DMS153 (cell line): ENCODE results near the gene CFDP1.
"Not testable (repeated sequence)": the region's sequence is repeated elsewhere in the genome, so short reads cannot be mapped to it uniquely, and the experiment has no call there.

Experiments
- DNase-seq: peaks from one replicate; lab custom pipeline; 2025; lab: John Stamatoyannopoulos, UW

The CFDP1 gene

DNA sequence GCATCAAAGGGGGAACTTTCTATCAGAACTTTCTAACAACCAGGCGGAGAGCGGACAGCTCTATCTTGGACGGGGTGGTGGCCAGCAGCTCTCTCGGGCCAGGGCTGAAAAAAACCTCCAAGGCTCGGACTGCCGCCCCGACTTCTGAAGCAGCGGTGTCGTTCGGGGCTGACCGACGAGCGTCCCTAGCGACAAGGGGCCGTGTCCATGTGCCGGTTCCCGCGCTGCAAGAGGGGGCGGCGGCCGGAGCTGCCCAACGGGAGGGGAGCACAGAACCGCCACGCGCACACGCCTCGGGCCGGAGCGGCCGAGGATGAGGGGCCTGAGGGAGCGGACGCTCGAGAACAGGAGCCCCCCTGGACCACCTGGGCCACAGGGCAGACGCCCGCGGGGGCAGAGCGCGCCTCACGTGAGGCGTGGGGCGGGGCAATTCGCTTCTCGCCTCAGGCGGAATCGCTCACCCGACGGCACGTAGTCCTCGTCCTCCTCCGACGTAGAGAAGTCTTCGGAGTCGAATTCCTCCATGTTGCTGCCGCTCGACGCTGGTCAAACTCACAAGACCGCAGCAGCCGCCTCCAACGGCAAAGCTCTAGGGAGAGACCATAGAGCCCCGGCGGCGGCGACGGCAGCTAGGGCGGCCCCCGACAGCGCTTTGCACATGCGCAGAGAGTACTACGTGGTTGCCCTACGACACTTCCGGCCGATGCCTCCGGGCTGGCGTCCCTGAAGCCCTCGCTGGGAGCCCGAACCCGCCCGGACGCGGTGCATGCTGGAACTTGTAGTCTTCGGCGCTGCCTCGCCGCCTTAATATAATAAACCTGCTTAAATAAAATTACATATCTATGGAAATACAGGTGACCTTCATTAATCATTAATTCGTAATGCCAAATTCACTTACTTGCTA, at the start of gene CFDP1:
Gene CFDP1 (minus strand): TSS at position 676 of the 904 bp plus-strand sequence. CDS start 151 bp downstream, at position 525.
- peak; percentile 87 for DNase-seq

DNA sequence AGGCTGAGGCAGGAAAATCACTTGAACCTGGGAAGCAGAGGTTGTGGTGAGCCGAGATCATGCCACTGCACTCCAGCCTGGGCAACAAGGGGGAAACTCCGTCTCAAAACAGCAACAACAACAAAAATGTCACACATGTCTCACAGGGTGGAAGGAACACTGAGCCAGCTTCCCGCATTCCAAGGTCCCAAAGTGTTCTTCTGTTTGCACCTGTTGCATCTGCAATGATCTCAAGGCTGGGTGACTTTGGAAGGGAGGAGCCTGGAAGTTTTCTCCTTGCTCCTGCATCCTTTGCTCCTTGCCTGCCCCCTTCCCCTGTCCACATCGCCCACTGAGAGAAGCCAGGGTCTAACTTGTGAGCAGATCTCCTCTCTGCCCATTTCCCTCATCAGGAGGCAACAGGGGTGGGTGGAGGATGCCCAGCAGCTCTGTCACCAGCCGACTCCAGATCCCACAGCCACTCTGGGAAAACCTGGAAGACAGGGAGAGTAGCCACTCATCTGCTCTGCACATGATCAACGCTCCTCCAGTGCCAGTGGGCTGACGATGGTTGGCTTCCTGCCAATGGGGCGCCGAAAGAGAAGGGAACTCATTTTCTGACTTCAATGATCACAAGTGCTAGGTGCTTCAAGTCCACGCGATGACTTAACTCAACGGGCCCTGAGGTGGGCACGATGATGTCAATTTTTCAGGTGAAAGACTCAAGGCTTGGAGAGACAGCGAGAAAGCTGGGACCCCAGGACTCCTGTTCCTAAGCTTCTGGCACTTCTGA, 49.3 kb upstream of the CFDP1 start:
- DNase-seq, result no peak

DNA sequence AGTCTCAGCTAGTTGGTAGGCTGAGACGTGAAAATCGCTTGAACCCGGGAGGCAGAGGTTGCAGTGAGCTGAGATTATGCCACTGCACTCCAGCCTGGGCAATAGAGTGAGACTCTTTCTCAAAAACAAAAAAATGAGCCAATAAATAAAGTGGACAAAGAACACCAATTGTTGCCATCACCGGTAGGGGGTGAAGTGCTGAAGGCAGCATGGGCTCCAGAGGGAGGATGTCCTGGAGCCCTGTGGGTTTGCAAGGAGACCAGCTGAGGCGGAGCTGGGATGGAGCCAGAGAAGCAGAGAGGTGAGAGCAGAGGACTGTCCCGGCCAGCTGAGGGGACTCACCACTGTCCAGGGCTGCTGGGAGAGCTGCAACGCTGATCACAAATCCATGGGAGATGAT, 48.2 kb upstream of the CFDP1 start:
- no peak for DNase-seq

DNA sequence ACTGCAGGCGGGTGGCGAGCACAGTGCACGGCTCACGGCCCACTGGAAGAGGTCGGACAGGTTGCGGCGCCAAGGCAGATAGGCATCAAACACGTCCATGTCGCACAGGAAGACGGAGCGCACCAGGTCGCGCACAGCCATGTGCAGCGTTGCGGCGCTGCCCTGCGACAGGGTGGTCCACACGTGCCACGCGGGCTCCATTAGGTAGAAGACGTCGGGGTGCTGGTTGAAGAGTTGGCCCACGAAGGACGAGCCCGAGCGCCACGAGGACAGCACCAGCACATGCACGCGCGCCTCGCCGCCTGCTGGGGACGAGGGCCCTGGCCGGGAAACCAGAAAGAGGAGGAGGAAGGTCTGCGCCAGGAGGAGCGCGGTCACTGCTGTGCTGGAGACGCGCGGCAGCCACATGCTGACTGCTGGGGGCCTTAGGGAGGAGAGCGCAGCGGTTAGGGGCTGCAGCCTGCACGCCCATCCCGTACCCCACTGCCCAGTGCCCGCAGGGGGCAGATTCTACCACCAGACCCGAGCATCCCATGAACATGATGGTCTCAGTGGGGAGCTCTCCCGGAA, 46.2 kb upstream of the CFDP1 start:
- DNase-seq, result no peak

DNA sequence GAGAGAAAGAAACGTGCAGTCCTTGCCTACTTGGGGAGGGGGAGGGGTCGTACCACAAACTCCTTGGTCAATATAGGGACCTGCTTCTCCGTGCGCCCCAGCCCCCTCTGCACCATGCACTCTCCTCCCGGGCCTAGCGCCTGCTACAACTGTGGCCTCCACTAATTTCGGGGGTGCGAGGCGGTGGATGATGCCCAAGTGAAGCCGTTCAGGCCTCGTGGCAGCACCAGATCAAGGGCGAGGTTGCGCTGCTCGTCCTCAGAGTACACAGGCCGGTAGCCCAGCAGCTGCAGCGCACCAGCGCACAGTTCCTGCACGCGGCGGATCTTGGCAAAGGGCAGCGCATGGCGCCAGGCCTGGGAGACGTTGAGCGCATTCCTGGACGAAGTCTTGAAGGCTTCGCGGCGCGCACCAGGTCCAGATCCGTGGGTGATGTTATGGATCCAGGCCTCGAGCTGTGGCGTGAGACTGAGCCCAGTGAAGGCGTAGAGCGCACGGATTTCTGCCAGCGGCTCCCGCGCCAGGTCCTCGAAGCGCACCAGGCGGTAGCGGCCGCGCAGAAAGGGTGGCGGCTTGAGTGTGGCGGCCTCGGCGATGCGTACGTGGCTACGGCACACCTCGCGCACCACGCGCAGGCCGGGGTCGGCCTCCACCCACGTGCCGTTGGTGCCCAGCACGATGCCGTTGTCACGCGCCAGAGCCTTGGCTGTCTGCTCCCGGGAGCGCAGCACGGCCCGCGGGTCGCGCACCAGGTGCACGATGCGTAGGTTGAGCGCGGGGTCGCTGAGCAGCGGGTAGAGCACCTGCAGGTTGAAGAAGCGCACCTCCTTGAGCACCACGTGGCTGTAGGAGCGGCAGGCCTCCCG, 45.4 kb upstream of the CFDP1 start:
- no peak for DNase-seq

DNA sequence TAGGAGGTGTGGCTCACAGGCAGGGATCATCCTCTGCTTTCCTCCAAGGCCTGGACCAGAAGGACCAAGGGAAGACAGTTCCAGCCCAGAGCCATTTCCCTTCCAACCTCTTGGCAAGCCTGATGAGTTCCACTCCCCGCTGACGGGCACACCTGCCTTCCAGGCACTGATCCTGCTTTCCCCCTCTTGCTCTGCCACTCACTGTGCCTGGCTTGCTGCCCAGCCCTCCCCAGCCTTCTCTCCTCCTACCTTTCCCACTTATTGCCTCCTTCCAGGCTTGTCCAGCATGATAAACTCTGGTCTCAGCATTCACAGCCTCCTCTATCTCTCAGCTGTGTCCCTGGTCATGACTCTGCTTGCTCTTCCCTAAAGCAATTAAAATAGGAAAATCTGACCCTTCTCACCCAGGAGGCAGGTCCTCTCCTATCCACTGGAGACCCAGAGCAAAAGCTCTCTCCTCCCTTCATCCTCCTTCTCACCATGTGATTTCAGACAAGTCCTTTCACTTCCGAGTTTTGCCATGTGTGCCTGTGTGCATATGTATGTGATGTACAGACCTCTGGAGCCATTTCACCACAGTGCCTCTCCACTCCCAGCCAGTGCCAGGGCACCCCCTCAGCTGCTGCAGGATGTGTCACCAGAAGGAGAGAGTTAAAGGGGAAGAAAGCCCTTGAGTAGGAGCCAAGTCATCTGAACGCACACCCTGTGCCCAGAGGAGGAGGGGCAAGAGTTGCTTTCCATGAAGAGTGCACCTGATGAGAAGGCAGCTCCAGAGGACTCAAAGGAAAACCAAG, 44.6 kb upstream of the CFDP1 start:
- no peak for DNase-seq

DNA sequence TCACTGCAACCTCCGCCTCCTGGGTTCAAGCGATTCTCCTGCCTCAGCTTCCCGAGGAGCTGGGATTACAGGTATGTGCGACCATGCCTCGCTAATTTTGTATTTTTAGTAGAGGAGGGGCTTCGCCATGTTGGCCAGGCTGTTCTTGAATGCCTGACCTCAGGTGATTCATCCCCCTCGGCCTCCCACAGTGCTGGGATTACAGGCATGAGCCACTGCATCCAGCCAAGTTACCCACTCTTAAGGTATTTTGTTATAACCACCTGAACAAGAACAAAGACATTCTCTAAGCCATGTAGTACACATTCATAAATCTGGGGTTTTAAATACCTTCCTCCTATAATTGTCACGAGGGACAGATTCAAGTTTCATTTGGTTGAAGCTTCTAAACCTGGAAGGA, 43.5 kb upstream of the CFDP1 start:
- DNase-seq, result no peak

DNA sequence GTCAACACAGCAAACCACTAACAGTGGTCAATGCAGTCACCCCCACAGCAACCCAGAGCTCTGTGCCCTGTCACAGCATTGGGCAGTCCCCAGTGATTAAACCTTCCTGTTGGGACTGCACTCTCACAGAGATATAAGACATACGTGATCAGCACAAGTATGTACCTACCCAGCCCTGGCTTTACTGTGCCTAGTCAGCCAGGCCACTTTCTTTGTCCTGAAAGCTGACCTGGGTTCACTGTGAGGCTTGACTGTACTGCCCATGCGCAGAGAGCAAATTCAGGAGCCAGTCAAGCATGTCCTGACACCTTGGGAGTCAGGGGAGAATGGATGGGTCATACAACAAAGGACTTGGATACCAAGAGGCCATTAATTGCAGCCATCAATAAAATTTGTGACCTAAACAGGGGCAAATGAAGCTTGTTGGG, 42.1 kb upstream of the CFDP1 start:
- no peak for DNase-seq

DNA sequence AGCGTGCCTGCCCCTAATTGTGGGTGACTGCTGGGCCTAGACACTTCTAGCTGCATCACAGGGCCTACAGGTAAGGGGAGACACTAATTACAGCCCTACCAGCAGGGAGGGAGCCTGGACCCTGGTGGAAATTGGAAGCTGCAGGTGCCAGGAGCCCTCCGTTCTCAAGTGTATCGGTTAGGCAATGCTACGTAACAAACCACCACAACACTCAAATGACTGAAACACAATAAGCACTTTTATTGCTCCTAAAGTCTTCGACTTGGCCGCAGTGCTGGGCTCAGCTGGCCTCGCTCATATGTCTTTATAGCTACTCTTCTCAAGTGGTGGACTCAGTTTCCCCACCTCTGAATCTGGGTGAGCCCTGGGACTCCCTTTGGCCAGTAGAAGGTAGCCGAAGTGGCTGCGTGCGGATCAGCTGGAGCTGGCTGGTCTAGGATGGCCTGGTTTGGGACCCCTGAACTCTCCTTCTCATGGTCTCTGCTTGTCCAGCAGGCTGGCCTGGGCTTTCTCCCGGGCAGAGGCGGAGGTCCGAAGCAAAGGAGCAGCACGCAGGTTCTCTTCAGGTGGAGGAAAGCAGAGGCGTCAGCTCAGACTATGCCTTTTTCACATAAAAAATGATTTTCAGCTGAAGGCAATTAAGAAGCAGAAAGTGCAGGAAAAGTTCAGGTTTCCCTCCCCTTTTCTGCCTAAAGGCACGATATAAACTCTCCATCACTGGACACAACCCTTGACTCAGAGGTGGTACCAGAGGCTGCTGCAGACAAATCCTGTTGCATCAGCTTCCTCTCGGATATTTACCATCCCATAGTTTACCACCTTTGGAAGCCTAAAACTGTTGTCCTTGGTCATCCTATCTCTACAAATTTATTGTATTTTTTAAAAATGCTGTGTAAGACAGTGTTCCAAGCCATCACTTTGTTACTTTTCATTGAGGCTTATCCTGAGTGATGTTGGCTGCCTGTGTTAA, 39.9 kb upstream of the CFDP1 start:
- DNase-seq, result no peak

DNA sequence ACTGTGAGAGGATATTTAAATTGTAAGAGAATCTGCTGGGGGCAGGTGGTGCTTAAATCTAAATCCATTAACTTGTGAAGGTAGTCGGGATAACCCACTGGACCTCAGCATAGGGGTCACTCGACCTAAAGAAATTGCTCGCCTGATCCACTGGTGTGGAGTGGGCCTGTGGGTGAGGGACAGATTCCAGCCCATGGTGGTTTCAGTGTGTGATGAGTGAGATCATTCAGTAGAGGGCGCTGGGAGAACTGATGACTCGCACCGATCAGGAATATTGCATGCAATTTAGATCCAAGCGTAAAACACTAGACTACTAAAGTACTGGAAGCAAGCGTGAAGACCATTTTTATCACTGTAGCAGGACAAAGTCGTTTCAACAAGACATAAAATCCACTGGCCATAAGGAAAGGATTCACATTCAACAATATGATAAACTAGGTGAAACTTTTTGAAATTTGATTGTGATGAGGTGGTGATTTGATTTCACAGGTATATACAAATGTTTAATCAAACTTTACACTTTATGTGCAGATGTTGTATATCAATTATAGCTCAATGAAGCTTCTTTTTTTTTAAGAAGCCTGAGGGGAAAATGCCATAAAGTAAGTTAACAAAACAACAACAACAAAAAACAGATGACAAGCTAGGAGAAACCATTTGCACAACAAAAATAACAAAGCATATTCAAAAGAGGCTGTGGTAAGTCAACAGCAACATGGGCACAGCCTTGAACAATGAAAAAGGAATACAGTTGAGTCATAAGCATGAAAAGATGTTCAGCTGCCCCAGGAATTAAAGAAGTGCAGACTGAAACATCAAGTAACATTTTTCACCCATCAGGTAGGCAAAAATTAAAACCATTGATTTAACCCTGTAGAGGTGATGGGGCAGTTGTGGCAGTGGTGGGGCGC, 38.7 kb upstream of the CFDP1 start:
- DNase-seq, result peak; percentile 19

DNA sequence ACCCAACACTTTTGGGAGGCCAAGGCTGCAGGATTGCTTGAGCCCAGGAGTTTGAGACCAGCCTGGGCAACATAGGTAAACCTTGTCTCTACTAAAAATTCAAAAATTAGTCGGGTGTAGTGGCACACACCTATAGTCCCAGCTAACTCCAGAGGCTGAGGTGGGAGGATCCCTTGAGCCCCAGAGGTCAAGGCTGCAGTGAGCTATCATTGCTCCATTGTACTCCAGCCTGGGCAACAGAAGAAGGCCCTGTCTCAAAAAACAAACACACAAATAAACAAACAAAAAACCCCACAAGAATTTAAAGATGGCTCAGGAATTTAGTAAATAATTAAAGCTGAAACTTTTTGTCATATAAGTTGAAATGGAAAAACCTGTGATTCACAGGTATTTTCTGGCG, 33.5 kb upstream of the CFDP1 start:
- no peak for DNase-seq

DNA sequence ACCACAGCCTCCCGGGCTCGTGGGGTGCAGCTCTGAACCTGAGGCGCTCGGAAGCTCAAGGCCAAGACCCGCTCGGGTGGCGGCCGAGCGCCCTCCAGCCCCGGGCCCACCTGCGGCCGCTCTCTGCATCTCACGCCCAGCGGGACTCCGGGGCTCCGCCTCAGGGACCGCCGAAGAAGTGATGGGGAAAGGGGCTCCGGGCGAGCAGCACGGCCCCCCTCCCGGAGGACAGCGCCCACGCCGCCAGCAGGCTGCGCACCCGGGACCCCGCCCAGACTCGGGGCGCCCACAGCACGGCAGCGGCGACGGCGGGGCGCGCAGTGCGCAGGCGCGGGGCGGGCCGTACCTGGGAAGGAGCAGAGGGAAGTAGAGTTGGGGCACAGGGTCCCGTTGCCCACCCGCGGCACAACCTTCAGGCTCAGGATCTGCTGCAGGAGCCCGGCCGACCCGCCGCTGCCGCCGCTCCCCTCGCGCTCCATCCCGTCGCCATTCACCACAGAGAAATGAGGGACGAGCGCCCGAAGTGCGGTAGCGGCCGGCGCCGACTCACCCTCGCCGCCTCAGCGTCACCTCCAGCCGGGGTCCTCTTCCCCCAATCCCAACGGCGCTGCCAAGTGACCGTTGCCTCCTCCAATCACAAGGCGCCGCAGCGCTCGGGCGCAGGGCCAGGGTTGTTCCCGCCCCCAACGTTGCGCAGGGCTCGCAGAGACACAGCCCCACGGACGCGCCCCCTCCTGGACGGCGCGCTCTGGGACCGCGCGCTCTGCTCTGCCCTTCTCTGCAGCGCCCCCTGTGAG, 31.0 kb upstream of the CFDP1 start, which contains the start of gene TMEM170A:
Gene TMEM170A (minus strand): TSS at position 568 of the 797 bp plus-strand sequence. CDS start 89 bp downstream, at position 479.
- DNase-seq, result peak; percentile 93

DNA sequence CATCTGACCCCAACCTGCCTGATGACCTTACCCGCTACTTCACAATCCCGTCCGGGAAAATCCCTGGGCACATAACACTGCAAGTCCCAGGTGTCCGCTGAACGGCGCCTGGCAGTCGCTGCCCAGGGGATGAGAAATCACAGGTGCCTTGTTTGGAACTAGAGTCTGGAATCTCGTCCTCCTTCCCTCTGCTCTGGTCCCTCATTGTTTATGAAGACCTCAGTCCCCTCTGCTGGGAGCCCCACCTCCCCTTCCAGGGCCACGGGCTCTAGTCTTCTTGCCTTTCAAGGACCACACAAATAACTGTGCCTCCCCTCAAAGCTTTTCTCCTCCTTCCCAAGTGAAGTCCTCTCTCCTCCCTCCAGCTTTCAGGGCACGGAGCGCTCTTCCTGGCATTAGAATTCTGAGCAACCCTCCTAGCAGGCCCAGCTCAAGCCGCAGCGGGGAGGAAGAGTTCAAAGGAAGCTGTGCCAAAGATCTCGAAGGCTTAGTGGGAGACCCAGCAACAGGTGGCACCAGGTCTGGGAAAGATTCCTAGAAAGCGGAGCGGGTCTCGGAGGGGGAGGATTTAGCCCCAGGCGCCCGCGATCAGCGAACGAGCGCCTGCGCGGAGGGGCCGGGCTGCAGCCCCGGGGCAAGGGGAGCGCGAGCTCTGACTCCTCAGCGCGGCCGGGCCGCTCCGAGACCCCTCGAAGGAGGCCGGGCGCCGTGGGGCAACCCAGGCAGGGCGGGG, 30.3 kb upstream of the CFDP1 start:
- DNase-seq, result not testable (repeated sequence)

DNA sequence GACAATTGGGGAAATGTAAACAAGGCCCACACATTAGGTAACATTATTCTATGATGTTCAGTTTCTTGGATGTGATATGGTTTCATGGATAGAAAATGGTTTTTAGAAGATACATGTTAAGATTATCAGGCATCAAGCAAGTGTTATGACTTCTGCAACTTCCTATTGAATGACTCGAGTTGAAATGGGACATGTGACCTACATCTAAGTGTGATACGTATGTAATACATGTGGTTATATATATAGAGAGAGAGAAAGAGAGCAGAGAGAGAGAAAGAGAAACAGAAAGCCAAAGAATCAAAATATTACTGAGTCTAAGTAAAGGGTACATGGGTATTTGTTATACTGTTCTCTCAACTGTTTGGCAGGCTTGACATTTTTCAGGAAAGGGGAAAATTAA, 29.5 kb upstream of the CFDP1 start:
- DNase-seq, result no peak

DNA sequence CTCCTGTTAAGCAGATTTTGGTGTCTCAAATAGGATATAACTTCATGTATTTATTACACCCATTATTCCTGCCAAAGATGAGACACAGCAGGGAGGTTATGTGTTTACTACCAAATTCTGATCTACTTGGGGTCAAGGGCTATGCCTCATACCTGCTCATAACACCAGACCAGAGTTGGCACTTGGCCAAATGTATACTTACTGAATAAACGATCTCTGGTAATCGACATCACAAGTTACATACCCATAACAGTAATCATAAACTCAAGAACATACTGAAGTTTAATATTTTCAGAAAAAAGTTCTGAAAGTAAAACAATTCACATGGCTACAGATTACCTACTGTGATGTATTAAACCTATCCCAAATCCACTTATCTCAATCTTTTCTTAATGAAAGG, 28.3 kb upstream of the CFDP1 start:
- DNase-seq, result no peak

DNA sequence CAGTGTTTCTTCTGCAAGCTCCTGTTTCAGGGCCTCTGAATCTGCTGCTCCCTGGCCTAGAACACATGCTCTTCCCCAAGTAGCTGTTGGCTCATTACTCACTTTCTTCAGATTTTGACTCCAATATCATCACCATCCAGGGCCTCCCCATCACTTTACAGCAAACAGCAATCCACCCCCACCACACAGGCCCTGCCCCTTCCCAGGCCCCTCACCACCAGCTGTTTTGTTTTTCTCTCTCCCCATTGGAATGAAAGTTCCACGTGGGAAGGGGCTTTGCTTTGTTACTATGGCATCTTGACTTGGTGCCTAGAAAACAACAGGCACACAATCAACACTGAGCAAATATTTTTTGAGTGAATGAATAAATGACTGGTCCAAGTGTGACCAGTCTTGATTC, 27.1 kb upstream of the CFDP1 start:
- no peak for DNase-seq

DNA sequence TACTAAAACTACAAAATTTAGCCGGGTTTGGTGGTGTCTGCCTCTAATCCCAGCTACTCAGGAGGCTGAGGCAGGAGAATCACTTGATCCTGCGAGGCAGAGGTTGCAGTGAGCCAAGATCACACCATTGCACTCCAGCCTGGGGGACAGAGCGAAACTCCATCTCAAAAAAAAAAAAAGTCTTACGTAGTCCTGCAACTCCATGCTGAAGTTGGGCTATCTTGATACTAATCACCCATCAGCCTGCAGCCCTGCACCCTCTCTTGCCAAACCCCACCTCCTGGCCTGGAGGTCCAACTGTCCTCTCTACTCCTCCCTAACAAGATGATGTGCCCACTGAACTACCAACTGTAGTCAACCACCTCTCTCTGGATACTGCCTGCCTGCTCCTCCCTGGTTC, 26.4 kb upstream of the CFDP1 start:
- DNase-seq, result no peak
